B cell (primary cell): ENCODE results near the gene PCYOX1L.

Experiments used
- EZH2 ChIP-seq: IDR thresholded peaks from 2 replicates; pipeline ENCODE4 v1.6.1; 2012; ENCODE audit warnings: borderline replicate concordance, low read depth, mild to moderate bottlenecking, moderate library complexity, low read length; ENCODE audit not compliant: insufficient read depth, poor library complexity, severe bottlenecking
- TF ChIP-seq, protein P1 (sequence below): fragments of 200-600 bp; IDR thresholded peaks from one replicate; pipeline ENCODE4 v1.8.0; 2022; ENCODE audit warnings: antibody characterized with exemption, mild to moderate bottlenecking

DNA sequence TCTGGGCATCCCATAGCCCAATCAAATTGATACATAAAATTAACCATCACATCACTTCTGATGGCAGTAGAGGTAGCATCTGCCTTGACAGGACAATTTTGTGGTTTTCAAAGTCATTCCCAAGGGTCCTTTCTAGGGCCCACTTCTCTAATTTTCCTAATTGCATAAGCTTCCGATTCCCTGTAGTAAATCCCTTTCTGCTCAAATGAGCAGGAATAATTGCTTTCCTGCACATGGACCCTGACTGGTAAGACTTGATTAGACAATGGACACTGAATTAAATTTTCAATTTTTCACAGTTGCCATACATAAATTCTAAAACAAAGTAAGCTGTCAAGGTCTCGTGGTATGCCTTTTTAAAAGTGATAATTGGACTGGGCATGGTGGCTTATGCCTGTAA is 43.2 kb downstream of the PCYOX1L start:
- TF ChIP-seq, protein P1, sequence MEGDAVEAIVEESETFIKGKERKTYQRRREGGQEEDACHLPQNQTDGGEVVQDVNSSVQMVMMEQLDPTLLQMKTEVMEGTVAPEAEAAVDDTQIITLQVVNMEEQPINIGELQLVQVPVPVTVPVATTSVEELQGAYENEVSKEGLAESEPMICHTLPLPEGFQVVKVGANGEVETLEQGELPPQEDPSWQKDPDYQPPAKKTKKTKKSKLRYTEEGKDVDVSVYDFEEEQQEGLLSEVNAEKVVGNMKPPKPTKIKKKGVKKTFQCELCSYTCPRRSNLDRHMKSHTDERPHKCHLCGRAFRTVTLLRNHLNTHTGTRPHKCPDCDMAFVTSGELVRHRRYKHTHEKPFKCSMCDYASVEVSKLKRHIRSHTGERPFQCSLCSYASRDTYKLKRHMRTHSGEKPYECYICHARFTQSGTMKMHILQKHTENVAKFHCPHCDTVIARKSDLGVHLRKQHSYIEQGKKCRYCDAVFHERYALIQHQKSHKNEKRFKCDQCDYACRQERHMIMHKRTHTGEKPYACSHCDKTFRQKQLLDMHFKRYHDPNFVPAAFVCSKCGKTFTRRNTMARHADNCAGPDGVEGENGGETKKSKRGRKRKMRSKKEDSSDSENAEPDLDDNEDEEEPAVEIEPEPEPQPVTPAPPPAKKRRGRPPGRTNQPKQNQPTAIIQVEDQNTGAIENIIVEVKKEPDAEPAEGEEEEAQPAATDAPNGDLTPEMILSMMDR = no peak
- no peak for TF ChIP-seq EZH2
